Smooth muscle cell of the brain vasculature (primary cell): Measurements from ENCODE around the gene ZNF438.
A peak's percentile ranks its signal among the peaks of the same experiment; 100 is the strongest.

Experiments
- DNase-seq: peaks from one replicate; pipeline ENCODE4 v3.0.0-alpha.2; 2012; ENCODE audit warnings: low read depth, low spot score

Gene ZNF438

DNA sequence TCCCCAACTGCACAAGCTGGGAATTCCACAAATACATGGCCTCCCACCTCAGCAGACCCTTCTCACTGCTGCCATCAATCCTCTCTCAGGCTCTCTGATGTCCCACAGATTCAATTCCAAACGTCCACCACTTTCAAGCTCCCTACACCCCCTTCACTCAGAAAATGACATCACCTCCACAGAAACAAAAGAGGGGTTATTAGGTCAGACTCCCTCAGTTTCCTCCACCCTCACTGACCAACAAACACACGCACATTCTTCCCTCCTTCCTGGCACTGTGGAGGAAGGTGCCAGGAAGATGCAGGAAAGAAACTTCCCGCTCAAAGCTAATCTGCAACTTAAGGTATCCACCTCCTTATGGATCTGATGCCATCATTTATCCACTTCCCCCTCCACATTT lies 18.3 kb downstream of the ZNF438 start:
- no peak for DNase-seq

DNA sequence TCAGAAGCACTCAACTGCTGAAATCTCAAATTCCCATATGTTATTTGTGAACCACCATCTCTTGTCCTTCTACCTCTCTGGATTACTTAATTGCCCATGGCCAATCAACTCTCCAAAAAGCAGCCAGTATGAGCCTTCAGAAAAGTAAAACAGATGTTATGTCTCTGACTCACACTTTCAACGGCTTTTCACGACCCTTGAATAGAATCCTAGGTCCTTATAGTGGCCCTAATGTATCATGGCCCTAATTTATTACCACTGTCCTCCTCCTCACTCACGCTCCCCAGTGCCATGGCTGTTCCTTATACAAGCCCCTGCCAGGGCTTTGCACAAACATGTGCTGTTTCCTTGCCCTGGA lies 20.0 kb downstream of the ZNF438 start:
- no peak for DNase-seq

DNA sequence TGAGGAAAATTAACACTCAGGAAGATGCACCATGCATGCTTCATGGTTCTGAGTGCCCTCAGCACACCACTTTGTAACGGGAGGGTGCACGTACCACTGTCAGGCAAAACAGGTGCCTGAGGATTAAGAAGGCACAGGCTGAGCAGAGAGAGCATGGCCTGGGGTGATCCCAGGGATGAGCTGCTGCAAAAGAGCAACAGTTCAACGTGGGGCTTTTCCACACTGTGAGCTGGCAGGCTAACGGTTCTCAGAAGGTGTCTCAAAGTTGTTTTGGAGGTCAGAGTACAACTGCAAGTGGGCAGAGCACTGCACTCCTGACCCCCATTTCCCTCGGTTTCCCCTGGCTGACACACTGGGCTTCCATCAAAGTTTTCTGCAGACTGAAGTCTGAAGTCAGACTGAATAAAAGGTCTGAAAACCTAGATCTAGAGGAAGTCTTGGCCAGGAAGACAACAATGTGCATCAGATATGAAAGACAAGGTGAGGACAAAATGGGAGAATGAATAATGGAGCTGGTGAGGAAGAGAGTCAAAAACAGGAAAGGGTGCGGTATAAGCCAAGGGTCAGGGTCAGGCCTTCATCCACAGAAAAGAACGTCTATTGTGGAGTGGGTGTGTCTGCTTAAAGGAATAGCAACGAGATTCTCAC lies 20.5 kb downstream of the ZNF438 start:
- DNase-seq = no peak

DNA sequence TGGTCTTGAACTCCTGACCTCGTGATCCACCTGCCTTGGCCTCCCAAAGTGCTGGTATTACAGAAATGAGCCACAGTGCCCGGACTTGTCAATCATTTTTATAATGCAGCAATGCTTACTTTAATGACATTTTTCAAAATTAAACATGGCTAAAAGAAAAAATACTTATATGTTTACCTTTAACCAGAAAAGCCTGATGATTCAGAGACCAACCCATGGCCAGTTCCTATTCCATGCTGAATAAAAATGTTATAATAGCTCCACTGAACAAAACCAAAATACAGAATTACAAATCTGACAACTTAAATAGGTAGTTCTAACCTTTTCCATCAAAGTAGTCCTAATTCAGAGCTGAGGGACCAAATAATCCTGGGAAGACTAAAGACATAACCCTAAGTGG lies 21.6 kb downstream of the ZNF438 start:
- DNase-seq = no peak

DNA sequence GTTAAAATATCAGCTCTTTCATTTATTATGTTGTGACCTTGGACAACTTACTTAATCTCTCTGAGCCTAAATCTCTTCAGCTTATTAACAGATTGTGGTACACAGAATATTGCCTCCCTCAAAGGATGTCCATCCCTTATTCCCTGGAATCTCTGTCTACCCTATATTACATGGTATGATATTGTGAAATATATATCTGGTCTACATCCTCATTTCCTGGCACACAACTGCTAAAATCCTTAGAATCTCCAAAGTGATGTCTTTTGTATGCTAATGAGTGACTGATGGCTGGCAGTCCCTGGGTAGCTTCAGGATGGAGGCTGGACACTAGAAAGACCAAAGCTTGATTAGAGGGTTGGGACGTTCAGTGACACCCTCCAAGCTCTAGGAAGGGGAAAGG lies 25.8 kb downstream of the ZNF438 start:
- no peak for DNase-seq

DNA sequence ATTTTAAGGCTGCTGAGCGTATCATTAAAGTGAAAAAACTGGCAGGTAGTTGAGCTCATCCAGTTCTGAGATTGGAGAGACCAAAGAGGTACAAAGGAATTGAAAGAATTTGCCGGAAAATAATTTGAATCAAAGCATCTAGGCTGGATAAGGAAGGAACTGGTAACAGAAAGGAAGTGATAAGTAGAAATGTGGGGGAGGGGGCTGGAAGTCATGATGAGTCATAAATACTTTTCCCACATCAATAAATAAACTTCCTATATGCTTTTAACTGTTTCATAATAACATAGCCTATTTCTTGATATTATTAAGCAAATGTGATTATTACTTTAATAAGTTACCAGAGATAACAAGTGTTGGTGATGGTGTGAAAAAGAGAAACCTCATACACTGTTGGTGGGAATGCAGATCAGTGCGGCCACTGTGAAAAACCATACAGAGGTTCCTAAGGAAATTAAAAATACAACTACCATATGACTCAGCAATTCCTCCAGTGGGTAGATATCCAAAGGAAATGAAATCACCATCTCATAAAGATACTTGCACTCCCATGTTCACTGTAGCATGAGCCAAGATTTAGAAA lies 27.0 kb downstream of the ZNF438 start:
- DNase-seq = peak; percentile 20

DNA sequence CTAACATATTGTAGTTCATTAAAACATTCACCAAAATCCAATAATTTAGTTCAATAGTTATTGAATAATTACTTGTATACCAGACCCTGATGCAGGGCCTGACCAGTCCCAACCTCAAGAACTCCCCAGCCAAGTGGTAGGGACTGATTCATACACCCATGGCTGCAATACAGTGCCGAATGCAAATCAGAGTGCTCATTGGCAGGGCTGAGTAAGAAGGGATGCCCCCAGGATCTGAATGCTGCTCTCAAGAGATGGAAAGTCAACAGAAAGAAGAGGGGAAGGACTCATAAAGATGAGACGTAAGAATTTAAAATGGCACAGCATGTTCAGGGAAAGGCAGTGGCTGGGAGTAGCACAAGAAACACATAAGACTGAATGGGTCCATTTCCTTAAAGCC lies 29.9 kb downstream of the ZNF438 start:
- DNase-seq = no peak

DNA sequence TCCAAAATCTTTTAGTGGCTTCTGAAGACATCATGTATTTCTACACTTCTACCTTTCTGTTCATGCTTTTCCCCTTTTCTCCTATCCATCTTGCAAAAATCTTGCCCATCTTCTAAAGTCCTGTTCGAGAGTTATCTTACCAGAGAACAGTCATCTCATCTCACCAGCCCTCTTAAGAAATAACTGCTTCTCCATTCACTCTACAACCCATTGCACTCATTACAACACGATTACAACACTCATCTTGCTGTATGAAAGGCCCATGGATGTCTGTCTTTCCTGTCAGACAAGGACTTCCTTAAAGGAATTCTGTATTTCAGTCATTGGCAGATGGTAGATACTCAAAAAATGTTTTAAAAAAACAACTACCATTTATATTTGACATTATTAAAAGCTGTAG lies 30.8 kb downstream of the ZNF438 start:
- DNase-seq = no peak

DNA sequence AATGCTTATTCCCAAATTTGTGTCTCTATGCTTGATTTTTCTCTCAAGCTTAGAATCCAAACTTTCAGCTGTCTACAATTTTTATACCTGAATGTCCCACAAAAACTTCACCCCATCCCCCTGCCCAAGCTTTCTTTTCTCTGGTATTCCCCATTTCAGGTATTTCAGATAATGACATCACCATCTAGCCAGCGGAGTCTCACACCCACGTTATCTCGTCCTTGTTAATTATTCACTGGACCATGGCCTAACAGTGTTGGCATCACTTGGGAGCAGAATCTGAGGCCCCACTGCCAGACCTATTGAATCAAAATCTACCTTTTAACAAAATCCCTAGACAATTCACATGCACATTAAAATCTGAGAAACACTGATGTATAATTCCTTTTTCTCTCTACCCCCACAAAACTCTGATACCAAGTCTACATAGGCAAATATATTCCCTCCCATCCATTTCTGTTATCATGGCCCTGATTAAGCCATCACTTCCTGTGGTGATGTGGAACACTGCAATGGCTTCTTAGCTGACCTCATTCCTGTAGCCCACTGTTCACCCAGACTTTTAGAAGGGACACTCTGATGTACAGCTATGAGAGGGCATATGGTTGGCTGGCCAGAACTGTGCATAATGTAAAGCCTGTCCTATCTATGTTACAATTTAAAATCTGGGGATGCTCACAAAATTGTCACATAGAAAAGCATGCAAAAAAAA lies 31.4 kb downstream of the ZNF438 start:
- no peak for DNase-seq

DNA sequence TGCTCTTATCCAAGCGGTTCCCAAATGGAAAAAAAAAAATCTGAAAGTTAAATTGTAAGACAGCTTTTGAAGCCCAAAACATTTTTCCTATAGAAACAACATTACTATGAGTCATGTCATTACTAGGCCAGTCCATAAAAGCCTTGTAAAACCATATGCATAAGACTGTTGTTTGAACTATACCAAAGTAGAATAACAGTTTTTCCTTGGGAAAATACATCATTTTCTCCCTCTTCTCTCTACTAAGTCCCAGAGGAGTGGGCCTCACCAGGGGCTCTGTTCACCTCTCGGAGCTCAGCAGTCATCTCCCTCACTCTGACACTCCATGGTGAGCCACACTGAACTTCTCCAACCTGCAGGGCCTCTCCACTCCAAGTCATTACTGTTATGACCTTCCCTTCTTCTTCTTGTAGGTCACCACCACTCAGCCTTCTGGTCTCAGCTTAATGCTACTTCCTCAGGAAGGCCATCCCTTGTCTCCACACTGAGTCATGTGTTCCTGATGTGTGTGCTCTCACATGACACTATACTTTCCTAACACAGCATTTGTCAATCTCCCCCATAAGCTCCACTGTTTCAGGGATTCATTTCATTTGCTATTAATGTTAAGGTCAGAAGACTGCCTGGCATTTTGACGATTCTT lies 32.5 kb downstream of the ZNF438 start:
- no peak for DNase-seq

DNA sequence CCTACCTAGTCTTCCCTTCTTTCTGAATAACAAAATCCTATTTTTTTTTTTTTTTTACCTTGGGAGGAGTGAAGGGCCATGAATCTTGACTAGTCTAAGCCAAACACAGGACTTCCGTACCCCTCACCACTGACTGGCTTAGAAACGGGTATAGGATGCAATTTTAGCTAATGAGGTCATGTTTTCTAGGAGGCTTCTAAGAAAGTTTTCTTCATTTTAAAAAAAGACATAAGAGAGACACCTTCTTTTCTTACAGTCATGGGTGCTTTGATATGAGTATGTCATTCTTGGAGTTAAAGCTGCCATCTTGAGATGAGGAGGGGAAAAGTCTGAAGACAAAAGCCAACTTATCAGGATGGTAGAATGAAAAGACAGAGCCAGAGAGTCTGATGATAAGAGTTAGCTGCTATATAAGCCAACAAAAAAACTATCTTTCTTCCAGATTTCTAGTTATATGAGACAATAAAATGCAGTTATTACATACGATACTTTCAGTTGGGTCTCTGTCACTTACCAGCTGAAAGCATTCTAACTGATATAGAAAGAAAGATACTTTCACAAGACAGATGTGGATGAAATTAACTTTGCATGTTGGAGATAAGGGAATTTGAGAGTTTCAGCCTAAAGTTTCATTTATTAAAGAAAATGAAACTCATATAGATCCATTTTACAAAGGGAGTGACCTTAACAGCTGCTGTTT lies 34.0 kb downstream of the ZNF438 start:
- no peak for DNase-seq

DNA sequence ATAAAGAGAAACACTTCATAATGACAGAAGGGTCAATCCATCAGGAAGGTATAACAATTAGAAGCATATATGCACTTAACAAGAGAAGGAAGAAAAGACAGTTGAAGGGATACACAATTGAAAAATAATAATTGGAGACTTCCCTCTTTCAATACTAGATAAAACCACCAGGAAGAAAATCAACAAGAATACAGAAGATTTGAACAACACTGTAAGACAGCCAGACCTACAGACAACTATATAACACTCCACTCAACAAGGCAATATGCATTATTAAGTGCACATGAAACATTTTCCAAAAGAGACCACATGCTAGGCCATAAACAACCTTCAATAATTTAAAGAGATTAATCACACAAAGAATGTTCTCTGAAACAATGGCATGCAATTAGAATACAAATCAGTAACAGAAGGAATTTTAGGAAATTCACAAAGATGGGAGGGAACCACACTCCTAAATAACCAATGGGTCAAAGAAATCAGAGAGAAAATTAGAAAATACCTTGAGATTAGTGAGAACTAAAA lies 35.1 kb downstream of the ZNF438 start:
- no peak for DNase-seq

DNA sequence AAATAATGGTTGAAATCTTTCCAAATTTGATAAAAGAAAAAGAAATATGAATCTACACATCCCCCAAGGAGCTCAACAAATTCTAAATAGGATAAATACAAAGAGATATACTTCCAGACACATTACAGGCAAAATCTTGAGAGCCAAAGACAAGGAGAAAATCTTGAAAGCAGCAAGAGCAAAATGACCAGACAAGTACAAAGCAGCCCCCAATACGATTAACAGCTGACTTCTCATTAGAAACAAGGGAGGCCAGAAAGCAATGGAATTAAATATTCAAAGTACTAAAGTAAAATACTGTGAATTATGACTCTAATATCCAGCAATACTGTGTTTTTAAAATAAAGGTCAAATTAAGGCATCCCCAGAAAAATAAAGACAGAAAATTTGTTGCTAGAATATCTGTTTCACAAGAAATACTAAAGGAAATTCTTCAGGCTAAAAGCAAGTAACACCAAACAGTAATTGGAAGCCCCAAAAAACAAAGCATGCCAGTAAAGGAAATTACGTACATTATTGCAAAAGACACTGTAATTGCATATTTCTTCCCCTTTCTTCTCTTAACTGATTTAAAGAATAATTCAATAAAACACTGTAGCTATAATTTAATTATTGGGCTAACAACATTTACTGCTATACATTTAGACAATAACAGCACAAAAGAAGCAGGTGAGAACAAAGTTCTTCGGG lies 36.4 kb downstream of the ZNF438 start:
- DNase-seq = no peak

DNA sequence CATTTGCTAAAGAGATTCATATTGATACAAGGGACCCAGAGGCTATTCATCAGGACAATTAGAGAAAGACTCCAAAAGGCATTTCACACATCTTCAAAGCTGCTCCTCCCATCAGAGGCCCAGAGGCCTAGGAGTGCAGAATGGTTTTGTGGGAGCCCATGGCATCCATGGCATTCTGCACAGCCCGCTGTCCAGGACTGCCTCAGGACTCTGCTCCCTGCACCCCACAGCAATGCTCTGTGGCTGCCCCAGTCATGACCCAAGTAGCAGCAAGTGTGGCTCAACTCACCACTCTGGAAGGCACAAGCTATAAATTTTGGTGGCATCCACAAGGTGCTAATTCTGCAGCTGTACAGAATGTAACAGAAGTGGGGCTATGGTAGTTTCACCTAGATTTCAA lies 38.5 kb downstream of the ZNF438 start:
- DNase-seq = no peak

DNA sequence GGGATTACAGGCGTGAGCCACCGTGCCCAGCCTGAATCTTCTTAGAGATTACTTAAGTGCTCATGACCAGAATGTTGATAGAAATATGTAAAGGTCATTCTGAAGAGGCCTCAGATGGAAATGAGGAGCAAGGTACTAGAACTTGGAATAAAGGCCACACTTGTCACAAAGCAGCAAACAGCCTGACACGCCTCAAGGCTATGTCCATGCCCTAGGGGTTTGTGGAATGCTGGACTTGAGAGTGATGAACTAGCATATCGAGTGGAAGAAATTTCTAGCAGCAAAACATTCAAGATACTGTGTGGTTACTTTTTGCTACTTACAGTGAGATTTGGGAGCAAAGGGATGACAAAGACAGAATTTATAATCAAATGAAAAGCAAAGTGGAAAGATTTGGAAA lies 39.0 kb downstream of the ZNF438 start:
- DNase-seq = no peak

DNA sequence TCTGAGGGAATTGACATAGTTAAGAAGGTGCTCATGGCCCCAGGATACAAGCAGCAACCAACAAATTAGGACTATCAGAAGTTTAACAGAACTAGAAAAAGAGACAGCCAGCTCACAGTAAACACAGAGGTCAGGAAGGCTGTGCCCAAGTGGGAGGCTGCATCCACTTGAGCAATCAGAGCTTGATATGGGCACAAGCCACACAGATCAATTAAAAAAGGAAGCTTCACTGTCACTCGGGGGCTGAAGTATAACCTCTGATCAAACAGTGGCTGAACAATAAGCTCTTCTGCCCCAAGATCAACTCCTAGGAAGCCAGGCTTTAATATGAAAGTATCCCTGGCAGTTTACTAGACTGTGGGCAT lies 40.0 kb downstream of the ZNF438 start:
- DNase-seq = no peak

DNA sequence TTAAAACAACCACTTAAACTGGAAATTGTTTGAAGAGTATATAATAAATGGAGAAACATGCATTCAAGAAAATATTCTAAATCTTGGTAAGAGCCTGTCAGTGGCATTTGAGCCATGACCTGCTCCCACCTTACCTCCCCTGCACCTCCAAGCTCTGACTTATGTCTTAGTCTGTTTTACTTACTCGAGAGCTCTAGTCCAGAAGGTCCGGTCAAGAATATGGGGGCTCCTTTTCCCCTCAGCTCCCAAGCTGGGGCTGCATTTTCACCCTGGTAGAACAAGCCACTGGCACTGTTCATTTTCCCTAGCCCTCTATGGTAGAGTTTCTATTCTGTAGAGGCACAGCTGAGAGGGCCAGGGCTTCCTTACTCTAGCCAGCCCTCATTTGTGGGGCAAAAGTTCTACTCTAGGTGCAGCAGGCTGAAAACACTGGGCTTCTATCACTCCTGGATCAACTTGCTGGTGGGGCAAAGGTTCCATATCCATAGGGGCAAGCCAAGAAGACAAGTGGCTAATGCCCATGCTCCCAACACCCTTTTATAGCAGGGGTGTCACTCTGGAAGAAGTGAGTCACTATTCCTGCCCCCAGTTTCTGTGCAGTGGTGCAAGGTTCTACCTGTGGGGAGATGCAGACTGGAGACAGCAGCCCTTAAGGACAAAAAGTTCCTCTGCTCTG lies 40.6 kb downstream of the ZNF438 start:
- DNase-seq = no peak

DNA sequence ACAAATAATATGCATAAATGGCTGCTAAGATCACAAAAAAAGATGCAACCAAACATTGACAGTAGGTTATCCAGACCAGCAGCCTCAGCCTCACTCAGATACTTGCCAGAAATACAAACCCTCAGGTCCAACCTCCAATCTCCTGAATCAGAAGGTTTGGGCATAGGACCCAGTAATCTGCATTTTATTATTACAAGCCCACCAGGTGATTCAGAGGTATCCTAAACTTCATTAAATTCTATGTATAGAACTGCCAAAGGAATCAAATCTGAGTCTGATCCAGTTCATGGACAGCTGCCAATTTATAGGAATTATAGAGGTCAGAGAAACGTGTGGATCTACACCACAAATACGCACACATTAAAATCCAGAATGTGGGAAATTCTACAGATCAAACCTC lies 41.3 kb downstream of the ZNF438 start:
- no peak for DNase-seq

DNA sequence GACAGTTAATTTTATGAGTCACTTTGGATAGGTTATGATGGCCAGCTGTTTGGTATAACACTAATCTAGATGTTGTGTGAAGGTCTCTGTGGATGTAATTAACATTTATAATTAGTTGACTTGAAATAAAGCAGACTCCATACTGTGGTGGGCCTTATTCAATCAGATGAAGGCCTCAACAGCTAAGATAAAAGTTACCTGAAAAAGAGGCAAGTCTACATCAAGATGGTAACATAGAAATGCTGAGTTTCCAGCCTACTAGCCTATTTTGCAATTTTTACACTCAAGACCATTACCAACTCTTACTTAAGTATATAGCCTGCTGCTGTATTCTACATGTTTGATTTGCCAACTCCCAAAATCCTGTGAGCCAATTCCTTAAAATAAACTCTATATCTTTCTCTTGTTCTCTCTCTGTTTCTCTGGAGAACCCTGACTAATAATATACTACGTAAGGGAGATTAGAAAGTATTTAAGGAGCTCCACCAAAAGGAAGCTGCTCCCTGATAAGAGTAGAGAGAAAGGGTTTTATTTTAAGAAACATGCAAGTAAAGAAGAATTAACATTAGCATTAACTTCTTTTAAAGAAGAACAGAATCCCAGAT lies 42.7 kb downstream of the ZNF438 start:
- no peak for DNase-seq

DNA sequence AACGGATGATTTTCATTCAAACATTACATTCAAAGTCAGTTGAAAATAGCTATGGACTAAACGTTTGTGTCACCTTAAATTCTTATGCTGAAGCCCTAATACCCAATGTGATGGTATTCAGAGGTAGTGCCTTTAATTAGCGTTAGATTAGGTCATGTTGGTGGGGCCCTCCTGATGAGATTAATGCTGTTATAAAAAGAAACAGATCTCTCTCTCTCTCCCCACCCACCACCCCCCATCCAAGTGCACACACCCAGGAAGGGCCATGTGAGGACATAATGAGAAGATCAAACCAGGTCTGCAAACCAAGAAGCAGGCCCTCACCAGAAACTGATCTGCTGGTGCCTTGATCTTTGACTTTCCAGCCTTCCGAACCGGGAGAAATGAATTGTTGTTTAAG lies 44.2 kb downstream of the ZNF438 start:
- no peak for DNase-seq
